Fibroblast of villous mesenchyme (primary cell): Measurements from ENCODE around the gene EDEM1. TPM values are rescaled to one million over a fixed set of nuclear protein-coding genes. Genes with fewer than 3 reads are reported as not detected.

Experiments used
- DNase-seq: peaks from one replicate; pipeline ENCODE4 v3.0.0-alpha.2; 2010; ENCODE audit warnings: low read depth
- H3K4me3 ChIP-seq: 2 replicates; pipeline ENCODE4 v1.5.1; 2011; ENCODE audit warnings: low read depth, mild to moderate bottlenecking, low read length
- CTCF ChIP-seq: IDR thresholded peaks from 2 replicates; pipeline ENCODE4 v1.5.1; 2012; ENCODE audit warnings: low read depth, mild to moderate bottlenecking, low read length; ENCODE audit not compliant: insufficient read depth
- total RNA-seq: library from RNA; depleted of rRNA; stranded (reverse); fragments of >200 nt; gene quantifications from 2 replicates; pipeline ENCODE4 v1.2.3, GENCODE V29; 2012

EDEM1 gene
- total RNA-seq, 1 donor: 47.1 TPM

GRCh38 chr3:5160321-5160720, 27.2 kb upstream of the EDEM1 start:
- DNase-seq: no peak
- H3K4me3 ChIP-seq: no peak overlapping the region
- TF ChIP-seq CTCF: no peak

GRCh38 chr3:5160940-5161858, 26.3 kb upstream of the EDEM1 start:
- no peak overlapping the region for H3K4me3 ChIP-seq
- DNase-seq: peak; percentile 12
- no peak for TF ChIP-seq CTCF

GRCh38 chr3:5162102-5162501, 25.4 kb upstream of the EDEM1 start:
- TF ChIP-seq CTCF: no peak
- no peak overlapping the region for H3K4me3 ChIP-seq
- peak; percentile 18 for DNase-seq

- peak; percentile 25 for DNase-seq
- no peak overlapping the region for H3K4me3 ChIP-seq
- TF ChIP-seq CTCF: no peak
Observed at GRCh38 chr3:5165698-5166097, 21.8 kb upstream of the EDEM1 start.

- DNase-seq: no peak
- no peak for TF ChIP-seq CTCF
Observed at GRCh38 chr3:5166846-5167245, 20.7 kb upstream of the EDEM1 start.

GRCh38 chr3:5168110-5168509, 19.4 kb upstream of the EDEM1 start:
- H3K4me3 ChIP-seq: no peak overlapping the region
- TF ChIP-seq CTCF: no peak
- no peak for DNase-seq

More at GRCh38 chr3:5166846-5167245, 20.7 kb upstream of the EDEM1 start:
- no peak overlapping the region for H3K4me3 ChIP-seq

- H3K4me3 ChIP-seq: no peak overlapping the region
- TF ChIP-seq CTCF: no peak
- no peak for DNase-seq
Observed at GRCh38 chr3:5169807-5170206, 17.7 kb upstream of the EDEM1 start.
